H1 (cell line): Measurements from ENCODE around the gene MYOM1. TPM values are rescaled to one million over a fixed set of nuclear protein-coding genes. Genes with fewer than 3 reads are reported as not detected.

ENCODE experiments used
- CTCF ChIA-PET: fragments of 300-600 bp; sonication (Branson Sonifier 250); formaldehyde crosslinking; loops from one replicate; lab custom pipeline; 2021; ENCODE audit not compliant: partially characterized antibody; lab: Charles Lee
- POLR2A ChIA-PET: fragments of 300-600 bp; sonication (Branson Sonifier 250); formaldehyde crosslinking; loops from one replicate; lab custom pipeline; 2021; ENCODE audit warnings: inconsistent platforms; ENCODE audit not compliant: partially characterized antibody; lab: Charles Lee
- DNase-seq, 2 experiments: peaks; one replicate each; pipeline versions ENCODE4 v3.0.0 to v3.0.0-alpha.2; 2010 to 2022; ENCODE audit warnings: low spot score in 2 of 2, low read depth in 1 of 2, mixed read lengths in 1 of 2
- FAIRE-seq: peaks from 2 replicates; lab custom pipeline; 2011; peaks lifted over from hg19 to GRCh38; lab: Jason Lieb, UNC
- H2AFZ ChIP-seq: 2 replicates; pipeline ENCODE4 v1.8.1; 2012; ENCODE audit warnings: low read length, inconsistent platforms
- H2AK5ac ChIP-seq: 2 replicates; pipeline ENCODE4 v1.6.1; 2013; ENCODE audit warnings: low read depth, low read length
- H2BK120ac ChIP-seq: replicated peaks from 2 replicates; pipeline ENCODE3; 2013; ENCODE audit warnings: low read depth, low read length, inconsistent platforms
- H2BK12ac ChIP-seq: 2 replicates; pipeline ENCODE4 v1.6.1; 2013; ENCODE audit warnings: low read depth, low read length
- H2BK15ac ChIP-seq: 2 replicates; pipeline ENCODE4 v1.6.1; 2013; ENCODE audit warnings: low read length
- H2BK20ac ChIP-seq: 2 replicates; pipeline ENCODE4 v1.6.1; 2013; ENCODE audit warnings: low read length
- H2BK5ac ChIP-seq: 2 replicates; pipeline ENCODE4 v1.6.1; 2013; ENCODE audit warnings: low read depth, low read length
- H3K14ac ChIP-seq: 2 replicates; pipeline ENCODE4 v1.6.1; 2013; ENCODE audit warnings: inconsistent platforms; ENCODE audit not compliant: insufficient read length
- H3K18ac ChIP-seq: 2 replicates; pipeline ENCODE4 v1.6.1; 2013; ENCODE audit warnings: low read length; ENCODE audit errors: extremely low read depth
- H3K23ac ChIP-seq: 2 replicates; pipeline ENCODE4 v1.6.1; 2013; ENCODE audit warnings: inconsistent platforms; ENCODE audit not compliant: insufficient read length
- H3K23me2 ChIP-seq: 2 replicates; pipeline ENCODE4 v1.6.1; 2013; ENCODE audit warnings: low read depth, low read length
- H3K27ac ChIP-seq: 2 replicates; pipeline ENCODE4 v1.6.1; 2011; ENCODE audit warnings: low read depth, low read length, inconsistent platforms
- H3K27me3 ChIP-seq, 4 experiments: replicated peaks in 1 of 4; 1 replicate in 1 of 4; 2 replicates in 3 of 4; pipeline versions ENCODE4 v1.6.1 to v1.8.1; 2011 to 2013; ENCODE audit warnings: low read length in 3 of 4, mild to moderate bottlenecking in 3 of 4, inconsistent platforms in 2 of 4, mixed read lengths in 2 of 4, moderate library complexity in 1 of 4; ENCODE audit not compliant: control insufficient read depth in 3 of 4, insufficient read depth in 3 of 4; ENCODE audit errors: extremely low read depth in 1 of 4
- H3K36me3 ChIP-seq, 4 experiments: 2 replicates each; pipeline versions ENCODE4 v1.6.1 to v1.8.1; 2011 to 2013; ENCODE audit warnings: mild to moderate bottlenecking in 4 of 4, low read length in 3 of 4, moderate library complexity in 2 of 4, control low read depth in 1 of 4, inconsistent platforms in 1 of 4; ENCODE audit not compliant: insufficient read depth in 4 of 4, control insufficient read depth in 2 of 4
- H3K4ac ChIP-seq: replicated peaks from 2 replicates; pipeline ENCODE3; 2013; ENCODE audit warnings: low read length, low read depth, mixed read lengths, inconsistent platforms; ENCODE audit not compliant: insufficient read length
- H3K4me1 ChIP-seq, 4 experiments: replicated peaks in 1 of 4; 1 replicate in 1 of 4; 2 replicates in 3 of 4; pipeline versions ENCODE4 v1.6.1 to v1.8.1; 2011 to 2013; ENCODE audit warnings: low read length in 3 of 4, inconsistent platforms in 2 of 4, mixed read lengths in 1 of 4; ENCODE audit not compliant: insufficient read depth in 4 of 4, control insufficient read depth in 3 of 4
- H3K4me2 ChIP-seq, 2 experiments: 2 replicates each; pipeline versions ENCODE4 v1.6.1 to v1.8.1; 2011 to 2013; ENCODE audit warnings: low read depth in 2 of 2, low read length in 2 of 2, control low read depth in 1 of 2, inconsistent platforms in 1 of 2, mild to moderate bottlenecking in 1 of 2; ENCODE audit not compliant: insufficient read depth in 1 of 2
- H3K4me3 ChIP-seq, 4 experiments: fragments of 200-600, 300-600 bp in 1 of 4; sonication (generic), shearing (Covaris generic), sonication (Bioruptor Twin) in 1 of 4; 2 replicates each; pipeline versions ENCODE4 v1.5.1 to v1.8.1; 2011 to 2016; ENCODE audit warnings: low read length in 4 of 4, low read depth in 3 of 4, control low read depth in 2 of 4, inconsistent platforms in 2 of 4, mild to moderate bottlenecking in 2 of 4, mixed read lengths in 1 of 4, moderate library complexity in 1 of 4; ENCODE audit not compliant: insufficient read depth in 2 of 4; ENCODE audit errors: extremely low read depth in 1 of 4
- H3K56ac ChIP-seq: replicated peaks from 2 replicates; pipeline ENCODE3; 2013; ENCODE audit warnings: low read depth, mild to moderate bottlenecking, mixed read lengths, low read length, inconsistent platforms; ENCODE audit not compliant: insufficient read length
- H3K79me1 ChIP-seq: 2 replicates; pipeline ENCODE4 v1.6.1; 2013; ENCODE audit warnings: low read depth, low read length, control low read depth
- H3K79me2 ChIP-seq, 2 experiments: 2 replicates each; pipeline versions ENCODE4 v1.6.1 to v1.8.1; 2012 to 2013; ENCODE audit warnings: low read length in 2 of 2, mild to moderate bottlenecking in 2 of 2, inconsistent platforms in 1 of 2; ENCODE audit not compliant: insufficient read depth in 2 of 2, control insufficient read depth in 1 of 2
- H3K9ac ChIP-seq, 4 experiments: replicated peaks in 1 of 4; 1 replicate in 1 of 4; 2 replicates in 3 of 4; pipeline versions ENCODE4 v1.6.1 to v1.8.1; 2011 to 2013; ENCODE audit warnings: low read depth in 3 of 4, low read length in 3 of 4, control low read depth in 2 of 4, mild to moderate bottlenecking in 2 of 4, moderate library complexity in 2 of 4, inconsistent platforms in 1 of 4; ENCODE audit errors: extremely low read depth in 1 of 4
- H3K9me3 ChIP-seq, 2 experiments: 2 replicates each; pipeline versions ENCODE4 v1.6.1 to v1.8.1; 2012 to 2013; ENCODE audit warnings: mild to moderate bottlenecking in 2 of 2, moderate library complexity in 2 of 2, control low read depth in 1 of 2, inconsistent platforms in 1 of 2, low read depth in 1 of 2, low read length in 1 of 2, mixed read lengths in 1 of 2; ENCODE audit not compliant: insufficient read depth in 2 of 2
- H4K20me1 ChIP-seq, 2 experiments: replicated peaks in 1 of 2; 2 replicates each; pipeline versions ENCODE3 to v1.8.1; 2011 to 2013; ENCODE audit warnings: inconsistent platforms in 2 of 2, low read length in 2 of 2, mild to moderate bottlenecking in 1 of 2; ENCODE audit not compliant: insufficient read depth in 2 of 2, control insufficient read depth in 1 of 2
- H4K5ac ChIP-seq: 2 replicates; pipeline ENCODE4 v1.6.1; 2013; ENCODE audit warnings: low read length, low read depth, mixed read lengths, inconsistent platforms; ENCODE audit not compliant: insufficient read length
- H4K8ac ChIP-seq: 2 replicates; pipeline ENCODE4 v1.8.0; 2013; ENCODE audit warnings: mild to moderate bottlenecking, moderate library complexity, low read length, inconsistent platforms; ENCODE audit not compliant: insufficient read depth; ENCODE audit errors: extremely low read depth
- H4K91ac ChIP-seq: replicated peaks from 2 replicates; pipeline ENCODE3; 2013; ENCODE audit warnings: low read length, mixed read lengths, inconsistent platforms; ENCODE audit not compliant: insufficient read length
- CTCF ChIP-seq, 3 experiments: IDR thresholded peaks; 1 replicate in 2 of 3; 2 replicates in 1 of 3; pipeline versions ENCODE4 v1.5.1 to v1.6.1; 2011; ENCODE audit warnings: low read length in 3 of 3, mild to moderate bottlenecking in 3 of 3, inconsistent platforms in 2 of 3, low read depth in 1 of 3, moderate library complexity in 1 of 3; ENCODE audit not compliant: insufficient read depth in 1 of 3; ENCODE audit errors: control extremely low read depth in 1 of 3
- E2F6 ChIP-seq: IDR thresholded peaks from 2 replicates; pipeline ENCODE4 v1.6.1; 2012; ENCODE audit warnings: inconsistent platforms
- GTF2F1 ChIP-seq: IDR thresholded peaks from 2 replicates; pipeline ENCODE4 v1.6.1; 2012; ENCODE audit warnings: low read depth, low read length, improper control_type of control experiment, borderline replicate concordance
- NANOG ChIP-seq: IDR thresholded peaks from 2 replicates; pipeline ENCODE4 v1.6.1; 2011; ENCODE audit warnings: low read length, low read depth, mild to moderate bottlenecking, inconsistent platforms; ENCODE audit not compliant: insufficient read depth, poor library complexity, severe bottlenecking
- NRF1 ChIP-seq: IDR thresholded peaks from 2 replicates; pipeline ENCODE4 v1.6.1; 2011; ENCODE audit warnings: mild to moderate bottlenecking, low read depth, low read length, improper control_type of control experiment
- POLR2AphosphoS5 ChIP-seq: IDR thresholded peaks from 2 replicates; pipeline ENCODE4 v1.6.1; 2011; ENCODE audit warnings: low read depth, low read length
- SIRT6 ChIP-seq: IDR thresholded peaks from one replicate; pipeline ENCODE4 v1.7.1; 2012; ENCODE audit warnings: low read length, inconsistent platforms
- TAF7 ChIP-seq: optimal IDR thresholded peaks from 2 replicates; pipeline ENCODE3; 2011; ENCODE audit warnings: low read depth, mild to moderate bottlenecking, inconsistent platforms, low read length, moderate library complexity, borderline replicate concordance
- TBP ChIP-seq: IDR thresholded peaks from 2 replicates; pipeline ENCODE4 v1.6.1; 2011; ENCODE audit warnings: low read depth, low read length, improper control_type of control experiment
- USF2 ChIP-seq: IDR thresholded peaks from 2 replicates; pipeline ENCODE4 v1.6.1; 2011; ENCODE audit warnings: low read length, improper control_type of control experiment
- WGBS, 2 experiments: shearing (Covaris generic) in 1 of 2; methylation state at CpG; one replicate each; pipeline versions ENCODE4 v1.1.6 to v1.1.7; 2013 to 2015; ENCODE audit warnings: low lambda C conversion rate in 2 of 2, mixed read lengths in 2 of 2, inconsistent platforms in 1 of 2, low coverage in 1 of 2, missing lambda C conversion rate in 1 of 2; ENCODE audit not compliant: insufficient replicate concordance in 2 of 2, insufficient coverage in 1 of 2, insufficient read length in 1 of 2; ENCODE audit errors: extremely low coverage in 1 of 2, missing lambda C conversion rate in 1 of 2; 5-methylcytosine and 5-hydroxymethylcytosine counted together
- polyA plus RNA-seq, 7 experiments: library from polyadenylated mRNA; depleted of rRNA in 3 of 7; stranded (reverse) in 5 of 7; unstranded in 2 of 7; fragments of >200 nt in 5 of 7; fragments of 200-250 nt in 2 of 7; gene quantifications; 1 replicate in 5 of 7; 2 replicates in 1 of 7; 4 replicates in 1 of 7; pipeline versions ENCODE4 v1.2.1 to v1.2.3, GENCODE V29; 2011 to 2013; ENCODE audit warnings: missing spikeins in 2 of 7, mixed read lengths in 2 of 7
- total RNA-seq: library from RNA; stranded (reverse); fragmentation: NEBNext Ultra II Directional; extraction: Animal tissue kit (Norgen Biotek cat#: 25700); gene quantifications from 2 replicates; pipeline ENCODE4 v1.2.1, GENCODE V29; 2021

Gene MYOM1
- total and polyA plus RNA-seq, 2 of the 8 experiments (the other 6 are each of a cell fraction or from before 2014, with no cell fraction given) = 0.06 to 0.32 TPM

- Histone ChIP-seq H2BK5ac (no peak overlapping the region), H4K5ac (no peak overlapping the region), H3K9ac (no peak overlapping the region), H2BK120ac (no peak overlapping the region), H3K23ac (no peak overlapping the region), H2BK15ac (no peak overlapping the region), H3K4me3 (no peak overlapping the region), H3K27ac (no peak overlapping the region), H4K20me1 (no peaks in the 10 kb centered on the region), H3K18ac (no peak overlapping the region), H4K8ac (no peak overlapping the region), H3K79me1 (no peaks in the 10 kb centered on the region), H2AFZ (no peak overlapping the region), H3K4me2 (no peak overlapping the region), H3K23me2 (no peaks in the 10 kb centered on the region), H3K27me3 (no peaks in the 10 kb centered on the region), H3K9me3 (no peaks in the 10 kb centered on the region), H3K36me3 (no peaks in the 10 kb centered on the region), H3K14ac (no peak overlapping the region), H2BK12ac (no peak overlapping the region), H3K56ac (no peak overlapping the region), H2BK20ac (no peak overlapping the region), H3K79me2 (no peaks in the 10 kb centered on the region), H4K91ac (no peak overlapping the region), H3K4me1 (no peaks in the 10 kb centered on the region), H3K4ac (no peak overlapping the region), H2AK5ac (no peak overlapping the region)
- no peak for FAIRE-seq
- 77% methylated on average over 3 of the region's 3 CpGs; no CpG with 5 or more reads in 1 of the 2 experiments for WGBS, 2 experiments
- CTCF ChIA-PET = interaction anchor here (0.8 to 1.1 kb wide), 2 partner anchors 45 to 62 kb away, joined by 3 to 6 read pairs; no protein-coding TSS in a partner anchor
- POLR2A ChIA-PET = no interaction called here
- DNase-seq = no peak
- no peak for TF ChIP-seq POLR2AphosphoS5
- no peak for TF ChIP-seq NANOG
- no peak for TF ChIP-seq TBP
- TF ChIP-seq GTF2F1 = no peak
- no peak for TF ChIP-seq NRF1
- TF ChIP-seq E2F6 = no peak
- TF ChIP-seq TAF7 = no peak
- no peak for TF ChIP-seq USF2
- TF ChIP-seq CTCF (IDR thresholded peaks at IDR 0.05; ENCODE audit: control extremely low read depth in 1 of 3, insufficient read depth in 1 of 3, low read depth in 1 of 3, low read length in 3 of 3) = no peak
- TF ChIP-seq SIRT6 = no peak
These were observed 47.7 kb downstream of the MYOM1 start for GRCh38 chr18:3172097-3172496.
